Lower leg skin (tissue), 4 donors: ENCODE results near the gene FKBP5. TPM values are rescaled to one million over a fixed set of nuclear protein-coding genes. Genes with fewer than 3 reads are reported as not detected.

Experiments used
- DNase-seq, 2 donors: peaks; one replicate each; pipeline ENCODE4 v3.0.0-alpha.2; 2019; ENCODE audit warnings: low spot score in 2 of 2
- H3K4me3 ChIP-seq: fragments of 200-600 bp; sonication (generic); 2 replicates; pipeline ENCODE4 v1.5.1; 2017; ENCODE audit warnings: mild to moderate bottlenecking, low read depth; ENCODE audit not compliant: poor library complexity, severe bottlenecking
- CTCF ChIP-seq, 3 donors: fragments of 450-650 bp; IDR thresholded peaks; one replicate each; pipeline ENCODE4 v1.5.1; 2016; ENCODE audit warnings: antibody characterized with exemption in 3 of 3, mild to moderate bottlenecking in 3 of 3, moderate library complexity in 2 of 3
- POLR2A ChIP-seq, 2 donors: fragments of 450-650 bp; IDR thresholded peaks; one replicate each; pipeline ENCODE4 v1.6.1; 2016 to 2017; ENCODE audit warnings: antibody characterized with exemption in 2 of 2, mild to moderate bottlenecking in 1 of 2, moderate library complexity in 1 of 2
- WGBS, 2 donors: methylation state at CpG; one replicate each; pipeline ENCODE4 v1.1.5; 2018; 5-methylcytosine and 5-hydroxymethylcytosine counted together
- intact Hi-C: fragments of 100-400 bp; cut with DNase I; formaldehyde crosslinking; loops from one replicate; pipeline ENCODE4 v1.15.0; 2023; ENCODE audit warnings: low total_unique reads
- total RNA-seq, 4 donors: library from RNA; depleted of rRNA; stranded (reverse); fragments of >200 nt; gene quantifications; one replicate each; pipeline ENCODE4 v1.1.0, GENCODE V29; 2016

Gene FKBP5
- total RNA-seq, 4 donors from 2014 or later = 166 to 278 (median 238) TPM

DNA sequence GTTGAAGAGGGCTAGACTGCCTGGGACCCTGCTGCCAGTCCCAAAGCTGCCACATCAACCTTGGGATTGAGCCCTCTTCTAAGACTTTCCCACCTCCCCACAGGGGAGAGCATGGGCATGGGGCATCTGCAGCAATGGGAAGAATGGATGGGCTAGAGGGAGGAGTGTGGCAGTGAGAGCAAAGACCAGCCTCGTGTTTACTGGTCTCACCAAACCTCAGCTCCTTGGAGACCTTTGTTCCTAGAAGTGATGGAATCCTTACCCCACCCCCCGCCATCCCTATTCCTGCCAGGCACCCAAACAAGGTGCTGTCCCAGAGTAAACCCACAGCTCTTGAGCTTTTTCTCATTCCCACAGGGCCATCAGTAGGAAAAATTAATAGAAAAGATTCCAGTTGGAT lies 28.1 kb upstream of the FKBP5 start:
- 68 to 85% methylated on average over 2 of the region's 2 CpGs for WGBS, 2 donors
- H3K4me3 ChIP-seq = no peak overlapping the region
- peak in 1 of 2 donors; percentile 56 for DNase-seq
- TF ChIP-seq POLR2A (IDR thresholded peaks at IDR 0.05) (no peak), CTCF (IDR thresholded peaks at IDR 0.05) (no peak)
- intact Hi-C loops = no loop called here

- intact Hi-C loops = no loop called here
- TF ChIP-seq CTCF (IDR thresholded peaks at IDR 0.05) (no peak), POLR2A (IDR thresholded peaks at IDR 0.05) (no peak)
- WGBS, 2 donors = 78 to 87% methylated on average over 7 of the region's 7 CpGs
- no peak overlapping the region for H3K4me3 ChIP-seq
- DNase-seq = peak in 1 of 2 donors; percentile 60
These were observed 24.5 kb upstream of the FKBP5 start for GRCh38 chr6:35713006-35713767.

DNA sequence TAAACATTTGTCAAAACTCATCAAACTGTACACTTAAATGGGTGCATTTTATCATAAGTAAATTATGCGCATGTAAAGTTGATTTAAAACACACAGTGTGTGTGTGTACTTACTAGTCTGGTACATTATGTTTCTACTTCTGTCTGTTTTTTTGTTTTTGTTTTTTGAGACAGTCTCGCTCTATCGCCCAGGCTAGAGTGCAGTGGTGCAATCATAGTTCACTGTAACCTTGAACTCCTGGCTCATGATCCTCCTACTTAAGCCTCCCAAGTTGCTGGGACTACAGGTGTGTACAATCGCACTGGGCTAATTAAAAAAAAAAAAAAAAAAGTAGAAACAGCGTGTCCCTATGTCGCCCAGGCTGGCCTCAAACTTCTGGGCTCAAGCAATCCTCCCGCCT lies 23.0 kb upstream of the FKBP5 start:
- WGBS, 2 donors = 95 to 97% methylated on average over 7 of the region's 7 CpGs
- peak in 1 of 2 donors; percentile 31 for DNase-seq
- intact Hi-C loops = no loop called here
- TF ChIP-seq POLR2A (IDR thresholded peaks at IDR 0.05) (no peak), CTCF (IDR thresholded peaks at IDR 0.05) (no peak)
- no peak overlapping the region for H3K4me3 ChIP-seq

DNA sequence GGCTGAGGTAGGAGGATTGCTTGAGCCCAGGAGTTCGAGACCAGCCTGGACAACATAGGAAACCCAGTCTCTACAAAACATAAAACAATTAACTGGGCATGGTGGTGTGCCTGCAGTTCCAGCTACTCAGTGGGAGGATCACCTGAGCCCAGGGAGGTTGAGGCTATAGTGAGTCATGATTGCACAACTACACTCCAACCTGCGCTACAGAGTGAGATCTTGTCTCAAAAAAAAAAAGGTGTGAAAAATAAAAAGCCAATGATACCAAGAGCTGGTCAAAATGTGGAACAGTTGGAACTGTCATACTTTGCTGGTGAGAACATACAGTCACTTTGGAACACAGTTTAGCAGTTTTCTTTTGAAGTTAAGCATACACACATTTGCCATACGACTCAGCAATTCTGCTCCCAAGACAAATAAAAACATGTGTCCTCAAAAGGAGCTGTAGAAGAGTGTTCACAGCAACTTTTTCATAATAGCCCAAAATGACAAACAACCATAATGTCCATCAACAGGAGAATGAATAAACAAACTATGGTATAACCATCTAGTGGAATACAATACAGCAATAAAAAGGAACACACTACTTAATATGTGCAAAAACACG lies 21.6 kb upstream of the FKBP5 start:
- no peak for TF ChIP-seq POLR2A (IDR thresholded peaks at IDR 0.05)
- TF ChIP-seq CTCF (IDR thresholded peaks at IDR 0.05) = no peak
- intact Hi-C loops = no loop called here
- peak in 1 of 2 donors; percentile 43 for DNase-seq
- H3K4me3 ChIP-seq = no peak overlapping the region
- 68 to 79% methylated on average over 4 of the region's 4 CpGs for WGBS, 2 donors

- no peak overlapping the region for H3K4me3 ChIP-seq
- no peak for DNase-seq
- no peak for TF ChIP-seq CTCF (IDR thresholded peaks at IDR 0.05)
- no peak for TF ChIP-seq POLR2A (IDR thresholded peaks at IDR 0.05)
- intact Hi-C loops = no loop called here
These were observed 19.9 kb upstream of the FKBP5 start for GRCh38 chr6:35708585-35708984.
